ENCODE results near the gene KRTAP9-3.
"Not testable (repeated sequence)": the region's sequence is repeated elsewhere in the genome, so short reads cannot be mapped to it uniquely, and the experiment has no call there.

Gene KRTAP9-3, protein sequence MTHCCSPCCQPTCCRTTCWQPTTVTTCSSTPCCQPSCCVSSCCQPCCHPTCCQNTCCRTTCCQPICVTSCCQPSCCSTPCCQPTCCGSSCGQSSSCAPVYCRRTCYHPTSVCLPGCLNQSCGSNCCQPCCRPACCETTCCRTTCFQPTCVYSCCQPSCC

DNA sequence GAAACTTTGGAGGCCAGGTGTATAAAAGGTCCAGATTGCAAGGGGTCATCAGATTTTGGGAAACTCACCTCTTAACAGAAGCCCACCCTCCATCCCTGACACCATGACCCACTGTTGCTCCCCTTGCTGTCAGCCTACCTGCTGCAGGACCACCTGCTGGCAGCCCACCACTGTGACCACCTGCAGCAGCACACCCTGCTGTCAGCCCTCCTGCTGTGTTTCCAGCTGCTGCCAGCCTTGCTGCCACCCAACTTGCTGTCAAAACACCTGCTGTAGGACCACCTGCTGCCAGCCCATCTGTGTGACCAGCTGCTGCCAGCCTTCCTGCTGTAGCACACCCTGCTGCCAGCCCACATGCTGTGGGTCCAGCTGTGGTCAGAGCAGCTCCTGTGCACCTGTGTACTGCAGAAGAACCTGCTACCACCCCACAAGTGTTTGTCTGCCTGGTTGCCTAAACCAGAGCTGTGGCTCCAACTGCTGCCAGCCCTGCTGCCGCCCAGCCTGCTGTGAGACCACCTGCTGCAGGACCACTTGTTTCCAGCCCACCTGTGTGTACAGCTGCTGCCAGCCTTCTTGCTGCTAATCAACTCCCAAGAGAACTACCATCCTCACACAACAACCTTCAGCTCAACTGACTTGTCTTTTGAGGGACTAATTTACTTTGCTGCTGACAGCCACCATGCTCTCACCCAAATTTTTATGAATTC lies at the start of gene KRTAP9-3:
TSS of gene KRTAP9-3 (plus strand) at position 51 of the 707 bp plus-strand sequence. CDS start at position 104, 53 bp downstream.
- DNase-seq (ENCODE audit: low read depth in 2 of 2) = not testable (repeated sequence)

DNA sequence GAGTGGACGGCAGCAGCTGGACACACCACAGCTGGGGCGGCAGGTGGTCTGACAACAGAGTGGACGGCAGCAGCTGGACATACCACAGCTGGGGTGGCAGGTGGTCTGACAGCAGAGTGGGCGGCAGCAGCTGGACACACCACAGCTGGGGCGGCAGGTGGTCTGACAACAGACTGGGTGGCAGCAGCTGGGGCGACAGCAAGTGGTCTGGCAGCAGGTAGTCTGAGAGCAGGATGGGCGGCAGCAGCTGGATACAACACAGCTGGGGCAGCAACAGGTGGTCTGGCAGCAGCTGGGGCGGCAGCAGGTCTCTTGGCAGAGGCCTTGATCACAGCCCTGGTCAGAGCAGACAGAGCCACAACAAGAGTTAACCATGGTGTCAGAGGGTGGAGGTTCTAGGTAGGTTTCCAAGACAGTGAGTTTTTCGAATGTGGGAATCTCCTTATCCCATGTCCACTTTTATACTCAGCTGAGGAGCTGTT lies 47.7 kb upstream of the KRTAP9-3 start, which contains the start of gene KRTAP4-1:
TSS of gene KRTAP4-1 (minus strand) at position 432 of the 482 bp plus-strand sequence. CDS start at position 375, 57 bp downstream.
- DNase-seq (ENCODE audit: low read depth in 2 of 2) = no peak

DNA sequence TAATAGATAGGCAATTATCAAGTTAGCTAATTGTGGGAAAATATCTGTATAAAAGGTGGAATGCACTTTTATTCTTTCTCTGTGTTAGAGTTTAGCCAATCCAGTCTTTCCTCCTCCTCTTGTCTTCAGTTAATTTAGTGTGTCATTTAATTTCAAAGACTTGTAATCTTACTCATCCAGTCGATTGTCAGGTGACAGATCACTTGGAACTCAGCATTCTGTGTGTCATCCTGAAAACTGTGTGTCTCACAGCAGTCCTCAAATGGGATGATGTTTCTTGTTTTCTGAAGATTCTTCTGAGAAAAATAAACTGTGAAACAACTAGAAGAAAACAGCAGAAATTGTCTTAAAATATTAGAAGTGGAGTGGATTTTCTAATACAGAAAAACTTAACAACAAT lies 47.2 kb upstream of the KRTAP9-3 start:
- DNase-seq (ENCODE audit: low read depth in 2 of 2) = no peak

DNA sequence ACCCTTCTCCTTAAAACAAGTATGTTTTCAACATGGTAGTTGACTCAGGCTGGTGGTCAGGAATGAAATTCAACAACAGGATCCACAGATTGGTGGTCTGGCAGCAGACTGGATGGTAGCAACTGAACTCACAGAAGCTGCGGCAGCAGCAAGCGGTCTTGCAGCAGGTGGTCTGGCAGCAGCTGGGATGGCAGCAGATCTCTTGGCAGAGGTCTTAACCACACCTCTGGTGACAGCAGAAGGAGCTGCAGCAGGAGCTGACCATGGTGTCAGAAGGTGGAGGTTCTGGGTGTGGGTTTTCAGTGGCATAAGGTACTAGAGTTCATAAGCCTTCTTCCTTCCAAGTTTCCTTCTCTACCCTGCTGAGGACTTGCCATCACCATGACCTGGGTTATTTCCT lies 45.4 kb upstream of the KRTAP9-3 start:
- no peak for DNase-seq (ENCODE audit: low read depth in 2 of 2)

DNA sequence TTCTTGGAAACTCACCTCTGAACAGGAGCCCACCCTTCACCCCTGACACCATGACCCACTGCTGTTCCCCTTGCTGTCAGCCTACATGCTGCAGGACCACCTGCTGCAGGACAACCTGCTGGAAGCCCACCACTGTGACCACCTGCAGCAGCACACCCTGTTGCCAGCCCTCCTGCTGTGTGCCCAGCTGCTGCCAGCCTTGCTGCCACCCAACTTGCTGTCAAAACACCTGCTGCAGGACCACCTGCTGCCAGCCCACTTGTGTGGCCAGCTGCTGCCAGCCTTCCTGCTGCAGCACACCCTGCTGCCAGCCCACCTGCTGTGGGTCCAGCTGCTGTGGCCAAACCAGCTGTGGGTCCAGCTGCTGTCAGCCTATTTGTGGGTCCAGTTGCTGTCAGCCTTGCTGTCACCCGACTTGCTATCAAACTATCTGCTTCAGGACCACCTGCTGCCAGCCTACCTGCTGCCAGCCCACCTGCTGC lies 42.4 kb upstream of the KRTAP9-3 start, which contains the start of gene KRTAP9-1:
TSS of gene KRTAP9-1 (plus strand) at position 51 of the 482 bp plus-strand sequence. CDS start at position 51, 0 bp downstream.
- DNase-seq (ENCODE audit: low read depth in 2 of 2) = not testable (repeated sequence)

DNA sequence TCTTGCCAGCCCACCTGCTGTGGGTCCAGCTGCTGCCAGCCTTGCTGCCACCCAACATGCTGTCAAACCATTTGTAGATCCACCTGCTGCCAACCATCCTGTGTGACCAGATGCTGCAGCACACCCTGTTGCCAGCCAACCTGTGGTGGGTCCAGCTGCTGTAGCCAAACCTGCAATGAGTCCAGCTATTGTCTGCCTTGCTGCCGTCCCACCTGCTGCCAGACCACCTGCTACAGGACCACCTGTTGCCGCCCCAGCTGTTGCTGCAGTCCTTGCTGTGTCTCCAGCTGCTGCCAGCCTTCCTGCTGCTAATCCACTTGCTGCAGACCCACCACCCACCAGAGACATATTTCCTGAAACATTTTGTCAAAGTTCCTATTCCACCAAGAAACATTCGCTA lies 41.9 kb upstream of the KRTAP9-3 start:
- DNase-seq (ENCODE audit: low read depth in 2 of 2) = no peak

DNA sequence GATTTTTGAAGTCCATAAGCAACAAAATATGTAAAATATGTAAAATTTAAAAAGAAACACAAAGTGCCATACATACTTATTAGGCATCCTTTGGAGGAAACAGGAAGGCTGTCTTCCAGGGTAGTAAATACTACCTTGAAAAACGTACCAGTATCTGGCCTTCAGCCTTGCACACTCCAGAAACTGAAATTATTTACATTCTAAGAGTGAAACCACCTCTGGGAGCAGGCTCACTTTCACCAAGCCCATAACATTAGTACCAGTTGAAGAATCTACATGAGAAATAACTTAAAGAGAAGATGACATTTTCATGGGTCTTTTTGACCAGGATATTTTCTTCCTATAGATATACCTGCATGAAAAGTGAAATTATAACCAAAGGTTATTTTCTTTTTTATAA lies 36.2 kb upstream of the KRTAP9-3 start:
- DNase-seq (ENCODE audit: low read depth in 2 of 2) = no peak

DNA sequence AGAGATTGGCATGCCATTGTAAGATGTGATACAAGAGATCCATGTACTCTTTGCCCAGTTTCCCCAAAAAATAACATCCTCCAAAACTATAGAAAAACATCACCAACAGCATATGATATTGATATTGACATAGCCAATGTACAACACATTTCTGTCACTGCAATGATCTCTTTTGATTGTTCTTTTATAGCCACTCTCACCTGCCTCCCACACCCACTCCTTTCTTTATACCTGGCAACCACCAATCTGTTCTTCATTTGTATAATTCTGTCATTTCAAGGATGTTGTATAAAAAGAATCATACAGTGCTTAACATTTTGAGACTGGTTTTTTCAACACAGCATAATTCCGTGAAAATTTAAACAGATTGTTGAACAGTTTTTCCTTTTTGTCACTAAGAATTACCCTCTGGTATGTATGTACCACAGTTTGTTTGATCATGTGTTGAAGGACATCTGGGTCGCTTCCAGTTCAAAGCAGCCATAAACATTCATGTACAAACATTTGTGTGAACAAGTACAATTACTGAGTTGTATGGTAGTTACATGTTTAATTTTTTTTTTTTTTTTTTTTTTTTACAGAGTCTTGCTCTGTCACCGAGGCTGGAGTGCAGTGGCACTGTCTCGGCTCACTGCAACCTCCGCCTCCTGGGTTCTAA lies 32.7 kb upstream of the KRTAP9-3 start:
- no peak for DNase-seq (ENCODE audit: low read depth in 2 of 2)

DNA sequence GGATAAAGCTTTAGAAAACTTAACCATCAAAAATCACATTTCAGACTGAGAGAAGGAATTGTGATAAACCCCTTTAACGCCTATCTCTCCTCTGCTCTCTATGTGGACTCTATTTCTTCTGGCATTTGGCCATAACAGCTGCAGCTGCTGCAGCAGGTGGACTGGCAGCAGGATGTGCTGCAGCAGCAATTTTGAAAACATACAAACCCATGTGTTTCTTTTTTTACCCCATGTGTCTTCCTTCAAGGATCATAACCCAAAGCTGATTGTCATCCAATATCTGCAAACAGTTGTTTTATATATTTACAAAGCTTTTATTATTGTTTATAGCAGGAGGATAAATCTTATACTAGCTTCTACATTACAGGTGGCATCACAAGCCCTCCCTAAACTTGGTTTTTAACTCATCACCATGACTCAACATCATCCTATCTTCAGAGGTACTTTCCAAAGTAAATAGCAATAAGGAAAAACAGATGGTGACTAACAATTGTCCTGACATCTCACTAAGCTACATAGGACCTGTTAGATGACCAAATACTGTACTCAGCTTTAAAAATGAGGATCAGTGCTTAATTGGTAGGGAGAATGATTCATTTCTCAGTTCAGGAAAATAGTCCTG lies 20.3 kb upstream of the KRTAP9-3 start:
- no peak for DNase-seq (ENCODE audit: low read depth in 2 of 2)

DNA sequence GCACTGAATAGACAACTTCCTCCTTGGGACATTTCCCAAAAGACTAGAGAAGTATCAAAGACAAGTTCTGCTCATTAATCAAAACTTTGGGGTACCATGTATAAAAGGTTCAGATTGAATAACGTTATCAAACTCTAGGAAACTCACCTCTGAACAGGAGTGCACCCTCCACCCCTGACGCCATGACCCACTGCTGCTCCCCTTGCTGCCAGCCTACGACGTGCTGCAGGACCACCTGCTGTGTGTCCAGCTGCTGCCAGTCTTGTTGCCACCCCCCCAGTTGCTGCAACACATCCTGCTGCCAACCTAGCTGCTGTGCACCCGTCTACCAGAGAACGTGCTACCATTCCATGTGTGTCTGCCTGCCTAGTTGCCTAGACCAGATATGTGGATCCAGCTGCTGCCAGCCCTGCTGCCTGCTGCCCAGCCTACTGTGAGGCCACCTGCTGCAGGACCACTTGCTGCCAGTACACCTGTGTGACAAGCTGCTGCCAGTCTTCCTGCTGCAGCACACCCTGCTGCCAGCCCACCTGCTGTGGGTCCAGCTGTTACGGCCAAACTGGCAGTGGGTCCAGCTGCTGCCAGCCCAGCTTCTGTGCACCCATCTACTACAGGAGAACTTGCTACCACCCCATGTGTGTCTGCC lies 19.6 kb upstream of the KRTAP9-3 start:
- no peak for DNase-seq (ENCODE audit: low read depth in 2 of 2)

DNA sequence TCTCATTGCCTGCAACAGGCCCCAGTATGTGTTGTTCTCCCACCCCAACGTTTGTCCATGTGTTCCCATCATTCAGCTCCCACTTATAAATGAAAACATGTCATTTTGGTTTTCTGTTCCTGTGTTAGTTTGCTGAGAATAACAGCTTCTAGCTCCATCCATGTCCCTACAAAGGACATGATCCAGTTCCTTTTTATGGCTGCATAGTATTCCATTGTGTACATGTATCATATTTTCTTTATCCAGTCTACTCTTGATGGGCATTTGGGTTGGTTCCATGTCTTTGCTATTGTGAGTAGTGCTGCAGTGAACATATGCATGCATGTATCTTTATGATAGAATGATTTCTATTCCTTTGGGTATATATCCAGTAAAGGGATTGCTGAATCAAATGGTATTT lies 16.6 kb upstream of the KRTAP9-3 start:
- DNase-seq (ENCODE audit: low read depth in 2 of 2) = no peak

DNA sequence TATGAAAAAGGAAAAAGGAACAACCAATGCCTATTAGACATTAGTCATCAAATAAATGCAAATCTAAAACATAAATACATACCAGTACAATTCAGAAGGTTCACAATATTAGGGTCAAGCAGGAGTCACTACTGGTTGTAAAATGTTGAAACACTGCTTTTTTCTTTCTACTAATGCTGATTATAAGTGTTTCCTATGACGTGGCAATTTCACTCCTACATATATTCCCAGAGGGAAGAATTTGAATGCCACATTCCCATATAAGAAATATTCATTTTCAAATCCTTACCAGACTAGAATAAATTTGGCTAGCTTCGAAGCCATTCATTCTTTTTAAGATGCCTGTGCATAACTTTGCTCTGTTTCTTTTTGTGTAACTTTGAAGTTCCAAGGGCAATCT lies 8.4 kb upstream of the KRTAP9-3 start:
- DNase-seq (ENCODE audit: low read depth in 2 of 2) = no peak

DNA sequence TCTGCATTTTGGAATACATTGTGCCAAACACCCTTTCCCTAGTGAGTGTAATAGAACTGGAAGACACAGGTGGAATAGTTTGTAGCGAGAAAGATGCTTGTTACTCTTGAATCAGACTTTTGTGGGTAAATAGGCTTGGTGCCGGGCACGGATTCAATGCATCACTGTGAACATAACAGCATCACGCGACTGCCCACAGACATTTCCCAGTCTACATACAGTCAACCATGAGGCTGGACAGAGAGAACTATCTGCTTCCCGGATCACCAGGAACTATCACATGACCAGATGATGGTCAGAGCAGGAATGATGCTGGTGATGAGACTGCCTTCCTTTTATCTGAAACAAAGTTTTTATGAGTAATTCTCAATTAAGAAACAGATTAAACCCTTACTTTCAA lies 6.2 kb upstream of the KRTAP9-3 start:
- DNase-seq (ENCODE audit: low read depth in 2 of 2) = no peak

DNA sequence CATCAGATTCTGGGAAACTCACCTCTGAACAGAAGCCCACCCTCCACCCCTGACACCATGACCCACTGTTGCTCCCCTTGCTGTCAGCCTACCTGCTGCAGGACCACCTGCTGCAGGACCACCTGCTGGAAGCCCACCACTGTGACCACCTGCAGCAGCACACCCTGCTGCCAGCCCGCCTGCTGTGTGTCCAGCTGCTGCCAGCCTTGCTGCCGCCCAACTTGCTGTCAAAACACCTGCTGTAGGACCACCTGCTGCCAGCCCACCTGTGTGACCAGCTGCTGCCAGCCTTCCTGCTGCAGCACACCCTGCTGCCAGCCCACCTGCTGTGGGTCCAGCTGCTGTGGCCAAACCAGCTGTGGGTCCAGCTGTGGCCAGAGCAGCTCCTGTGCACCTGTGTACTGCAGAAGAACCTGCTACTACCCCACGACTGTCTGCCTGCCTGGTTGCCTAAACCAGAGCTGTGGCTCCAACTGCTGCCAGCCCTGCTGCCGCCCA lies 5.6 kb upstream of the KRTAP9-3 start, which contains the start of gene KRTAP9-2:
TSS of gene KRTAP9-2 (plus strand) at position 51 of the 498 bp plus-strand sequence. CDS start at position 58, 7 bp downstream.
- not testable (repeated sequence) for DNase-seq (ENCODE audit: low read depth in 2 of 2)

DNA sequence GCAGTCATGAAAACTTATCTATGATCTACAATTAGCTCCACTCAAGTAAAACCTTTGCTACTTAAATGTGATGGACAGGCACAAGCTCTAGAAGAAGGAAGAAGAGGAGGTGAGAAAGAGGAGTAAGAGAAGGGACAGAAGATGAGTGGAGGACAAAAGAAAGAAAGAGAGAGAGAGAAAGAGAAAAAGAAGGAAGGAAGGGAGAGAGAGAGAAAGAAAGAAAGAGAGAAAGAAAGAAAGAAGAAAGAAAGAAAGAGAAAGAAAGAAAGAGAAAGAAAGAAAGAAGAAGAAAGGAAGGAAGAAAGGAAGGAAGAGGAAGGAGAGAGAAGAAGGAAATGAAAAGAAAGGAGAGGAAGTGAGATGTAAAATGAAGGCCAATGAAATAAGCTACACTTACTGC lies 2.2 kb upstream of the KRTAP9-3 start:
- no peak for DNase-seq (ENCODE audit: low read depth in 2 of 2)

DNA sequence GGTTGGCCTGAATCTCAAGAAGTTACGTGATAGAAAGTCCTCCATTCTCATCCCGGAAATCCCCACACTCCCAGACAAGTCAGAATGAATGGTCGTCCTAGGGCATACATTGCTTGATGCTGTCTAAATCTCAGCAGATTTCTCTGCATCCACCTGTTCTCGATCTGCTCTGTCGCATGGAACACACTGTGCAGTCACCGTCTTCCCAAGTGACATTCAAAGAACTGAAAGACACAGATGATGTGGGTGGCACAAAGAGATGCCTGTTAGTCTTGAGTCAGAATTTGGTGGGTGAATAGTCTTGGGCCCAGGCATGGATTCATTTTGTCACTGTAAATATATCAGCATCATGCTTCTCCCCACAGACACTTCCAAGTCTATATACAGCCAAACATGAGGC lies 518 bp upstream of the KRTAP9-3 start:
- DNase-seq (ENCODE audit: low read depth in 2 of 2) = no peak

DNA sequence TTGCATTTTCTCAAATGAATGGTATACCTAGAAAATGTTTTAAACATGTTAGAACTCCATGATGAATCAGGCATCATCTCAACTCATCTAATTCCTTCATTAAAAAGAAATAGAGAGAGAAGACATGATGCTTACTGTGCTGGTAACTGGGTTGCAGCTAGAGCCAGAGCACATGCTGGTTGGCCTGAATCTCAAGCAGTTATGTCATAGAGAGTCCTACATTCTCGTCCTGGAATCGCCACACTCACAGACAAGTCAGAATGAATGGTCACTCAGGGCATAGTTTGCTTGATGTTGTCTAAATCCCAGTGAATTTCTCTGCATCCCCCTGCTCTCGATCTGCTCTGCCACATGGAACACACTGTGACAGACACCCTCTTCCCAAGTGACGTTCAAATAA lies 4.9 kb downstream of the KRTAP9-3 start:
- not testable (repeated sequence) for DNase-seq (ENCODE audit: low read depth in 2 of 2)

DNA sequence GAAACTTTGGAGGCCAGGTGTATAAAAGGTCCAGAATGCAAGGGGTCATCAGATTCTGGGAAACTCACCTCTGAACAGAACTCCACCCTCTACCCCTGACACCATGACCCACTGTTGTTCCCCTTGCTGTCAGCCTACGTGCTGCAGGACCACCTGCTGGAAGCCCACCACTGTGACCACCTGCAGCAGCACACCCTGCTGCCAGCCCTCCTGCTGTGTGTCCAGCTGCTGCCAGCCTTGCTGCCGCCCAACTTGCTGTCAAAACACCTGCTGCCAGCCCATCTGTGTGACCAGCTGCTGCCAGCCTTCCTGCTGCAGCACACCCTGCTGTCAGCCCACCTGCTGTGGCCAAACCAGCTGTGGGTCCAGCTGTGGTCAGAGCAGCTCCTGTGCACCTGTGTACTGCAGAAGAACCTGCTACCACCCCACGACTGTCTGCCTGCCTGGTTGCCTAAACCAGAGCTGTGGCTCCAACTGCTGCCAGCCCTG lies 5.7 kb downstream of the KRTAP9-3 start, which contains the start of gene KRTAP9-8:
TSS of gene KRTAP9-8 (plus strand) at position 51 of the 489 bp plus-strand sequence. CDS start at position 104, 53 bp downstream.
- DNase-seq (ENCODE audit: low read depth in 2 of 2) = not testable (repeated sequence)

DNA sequence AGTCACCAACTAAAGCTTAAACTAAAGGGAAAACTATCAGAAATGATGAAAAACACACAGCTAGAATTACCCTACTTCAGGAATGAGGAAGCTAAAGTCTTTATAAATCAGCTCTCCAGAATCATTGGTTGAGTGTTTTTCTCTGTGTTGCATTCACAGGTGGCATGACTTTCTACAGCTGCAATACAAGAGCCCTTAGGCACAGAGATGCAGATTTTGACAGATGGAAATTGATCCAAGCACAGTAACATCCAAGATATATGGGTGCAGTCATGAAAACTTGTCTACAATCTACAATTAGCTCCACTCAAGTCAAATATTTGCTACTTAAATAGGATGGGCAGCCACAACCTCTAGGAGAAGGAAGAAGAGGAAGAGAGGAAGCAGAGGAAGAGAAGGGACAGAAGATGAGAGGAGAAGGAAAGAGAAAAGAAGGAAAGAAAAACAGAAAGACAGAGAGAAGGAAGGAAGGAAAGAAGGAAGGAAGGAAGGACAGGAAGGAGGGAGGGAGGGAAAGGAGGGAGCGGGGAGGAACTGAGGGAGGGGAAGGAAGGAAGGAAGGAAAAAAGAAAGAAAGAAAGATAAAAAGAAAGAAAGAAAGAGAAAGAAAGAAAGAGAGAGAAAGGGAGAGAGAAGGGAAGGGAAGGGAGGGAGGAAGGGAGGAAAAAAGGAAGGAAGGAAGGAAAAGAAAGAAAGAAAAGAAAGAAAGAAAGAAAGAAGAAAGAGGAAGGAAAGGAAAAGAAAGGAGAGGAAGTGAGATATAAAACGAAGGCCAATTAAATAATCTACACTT lies 14.9 kb downstream of the KRTAP9-3 start:
- DNase-seq (ENCODE audit: low read depth in 2 of 2) = not testable (repeated sequence)
